ACC112 (cell line): ENCODE results near the gene CORO2A.

Experiments used
- H2AFZ ChIP-seq: fragments of 200-600 bp; sonication (generic); one replicate; pipeline ENCODE4 v1.6.0; 2017; ENCODE audit warnings: antibody characterized with exemption, low read length; ENCODE audit not compliant: unreplicated experiment
- H3K27ac ChIP-seq: fragments of 200-600 bp; sonication (generic); 2 replicates; pipeline ENCODE4 v1.5.1; 2014; ENCODE audit warnings: low read depth, mild to moderate bottlenecking, antibody characterized with exemption, low read length, moderate library complexity
- H3K27me3 ChIP-seq: fragments of 200-600 bp; sonication (generic); 2 replicates; pipeline ENCODE4 v1.6.1; 2014; ENCODE audit warnings: mild to moderate bottlenecking, antibody characterized with exemption, low read length, moderate library complexity, mixed read lengths; ENCODE audit not compliant: insufficient read depth
- H3K36me3 ChIP-seq: fragments of 200-600 bp; sonication (generic); 2 replicates; pipeline ENCODE4 v1.6.1; 2016; ENCODE audit warnings: mild to moderate bottlenecking, antibody characterized with exemption, low read length, moderate library complexity, mixed read lengths; ENCODE audit not compliant: insufficient read depth
- H3K4me1 ChIP-seq: fragments of 200-600 bp; sonication (generic); one replicate; pipeline ENCODE4 v1.6.1; 2016; ENCODE audit warnings: low read length, mixed read lengths; ENCODE audit not compliant: insufficient read depth, unreplicated experiment, control insufficient read depth
- H3K4me3 ChIP-seq: fragments of 200-600 bp; sonication (generic); 2 replicates; pipeline ENCODE4 v1.5.1; 2014; ENCODE audit warnings: mild to moderate bottlenecking, low read depth, low read length
- H3K79me2 ChIP-seq: fragments of 200-600 bp; sonication (generic); one replicate; pipeline ENCODE4 v1.6.0; 2016; ENCODE audit warnings: low read length; ENCODE audit not compliant: control insufficient read depth, unreplicated experiment, insufficient read depth

Gene CORO2A

DNA sequence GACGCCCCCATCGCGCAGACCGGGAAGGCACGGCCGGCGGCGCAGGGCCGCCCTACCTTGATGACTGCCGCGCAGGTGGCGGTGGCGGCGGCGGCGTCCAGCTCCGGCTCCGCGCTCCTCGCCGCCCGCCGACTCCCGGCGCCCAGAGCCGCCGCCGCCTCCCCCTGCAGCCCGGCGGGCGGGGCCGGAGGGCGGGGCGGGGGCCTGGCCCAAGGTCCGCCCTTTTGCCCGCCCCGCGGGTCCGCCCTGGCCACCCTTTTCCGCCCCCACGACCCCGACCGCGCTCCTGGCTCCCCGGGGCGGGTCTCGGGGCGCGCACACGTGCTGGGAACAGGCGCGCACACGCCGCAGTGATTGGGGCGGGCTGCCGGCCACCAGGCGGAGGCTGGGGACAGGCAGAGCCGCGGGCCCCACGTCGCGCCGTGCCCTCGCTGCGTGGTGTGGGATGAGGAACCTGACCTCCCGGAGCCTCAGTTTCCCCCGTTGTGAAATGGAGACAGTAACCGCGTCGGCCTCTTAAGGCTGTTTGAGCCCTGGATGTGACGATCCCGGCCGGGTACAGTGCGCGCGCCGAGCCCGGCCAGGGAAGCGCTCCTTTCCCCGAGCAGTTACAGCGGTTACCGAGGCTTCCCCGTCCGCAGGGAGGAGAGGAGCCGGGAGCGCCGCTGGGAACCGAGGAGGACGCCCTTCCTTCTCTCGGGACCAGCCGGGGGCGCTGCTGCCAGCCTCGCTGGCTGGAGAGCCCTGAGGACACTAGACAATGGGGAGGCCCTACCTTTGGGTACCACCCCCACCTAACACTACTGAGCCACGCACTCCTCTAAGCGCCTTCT lies at the start of gene CORO2A:
TSS of gene CORO2A (minus strand) at position 135 of the 833 bp plus-strand sequence. CDS start 34,977 bp downstream, outside the sequence.
- H3K4me1 ChIP-seq: no peaks in the 10 kb centered on the region
- H3K36me3 ChIP-seq: no peaks in the 10 kb centered on the region
- H3K27me3 ChIP-seq: no peaks in the 10 kb centered on the region
- H3K4me3 ChIP-seq: peak within 1 kb of the TSS; percentile 90
- H2AFZ ChIP-seq: peak within 1 kb of the TSS; percentile 64
- no peaks in the 10 kb centered on the region for H3K79me2 ChIP-seq
- no peak within 1 kb of the TSS; the same call in 1 of the 2 replicates for H3K27ac ChIP-seq

GRCh38 chr9:98241357-98242300 lies 49.2 kb upstream of the CORO2A start:
- Histone ChIP-seq H3K27ac (no peak overlapping the region), H3K79me2 (peaks cover 8% of the 10 kb centered on the region), H3K36me3 (peaks cover 18% of the 10 kb centered on the region), H3K4me3 (no peak overlapping the region), H3K4me1 (no peaks in the 10 kb centered on the region), H3K27me3 (no peaks in the 10 kb centered on the region), H2AFZ (no peak overlapping the region)

GRCh38 chr9:98240475-98240874 lies 48.0 kb upstream of the CORO2A start:
- peaks cover 18% of the 10 kb centered on the region for H3K36me3 ChIP-seq
- no peak overlapping the region for H3K27ac ChIP-seq
- no peak overlapping the region for H2AFZ ChIP-seq
- no peak overlapping the region for H3K4me3 ChIP-seq
- H3K4me1 ChIP-seq: no peaks in the 10 kb centered on the region
- no peaks in the 10 kb centered on the region for H3K27me3 ChIP-seq
- H3K79me2 ChIP-seq: peaks cover 3% of the 10 kb centered on the region

DNA sequence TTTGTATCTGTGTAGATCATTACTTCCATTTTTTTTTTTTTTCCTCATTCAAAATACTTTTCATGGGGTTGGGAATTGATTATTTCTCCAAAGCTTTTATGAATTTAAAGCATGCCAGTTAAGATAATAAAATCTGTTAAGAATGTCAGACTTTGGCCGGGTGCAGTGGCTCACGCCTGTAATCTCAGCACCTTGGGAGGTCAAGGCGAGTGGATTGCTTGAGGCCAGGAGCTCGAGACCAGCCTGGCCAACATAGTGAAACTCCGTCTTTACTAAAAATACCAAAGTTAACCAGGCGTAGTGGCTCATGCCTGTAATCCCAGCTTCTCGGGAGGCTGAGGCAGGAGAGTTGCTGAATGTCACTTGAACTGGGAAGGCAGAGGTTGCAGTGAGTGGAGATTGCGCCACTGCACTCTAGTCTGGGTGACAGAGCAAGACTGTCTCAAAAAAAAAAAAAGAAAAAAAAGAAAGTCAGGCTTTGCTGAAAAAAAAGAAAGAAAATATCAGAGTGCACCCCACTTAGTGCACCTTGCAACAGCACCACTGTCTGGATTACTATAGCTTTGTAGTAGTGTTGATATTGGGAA lies 44.6 kb upstream of the CORO2A start:
- no peak overlapping the region for H3K27ac ChIP-seq
- H3K4me3 ChIP-seq: no peak overlapping the region
- peaks cover 27% of the 10 kb centered on the region for H3K36me3 ChIP-seq
- H3K4me1 ChIP-seq: peaks cover 5% of the 10 kb centered on the region
- H3K79me2 ChIP-seq: peaks cover 3% of the 10 kb centered on the region
- H2AFZ ChIP-seq: no peak overlapping the region
- no peaks in the 10 kb centered on the region for H3K27me3 ChIP-seq

DNA sequence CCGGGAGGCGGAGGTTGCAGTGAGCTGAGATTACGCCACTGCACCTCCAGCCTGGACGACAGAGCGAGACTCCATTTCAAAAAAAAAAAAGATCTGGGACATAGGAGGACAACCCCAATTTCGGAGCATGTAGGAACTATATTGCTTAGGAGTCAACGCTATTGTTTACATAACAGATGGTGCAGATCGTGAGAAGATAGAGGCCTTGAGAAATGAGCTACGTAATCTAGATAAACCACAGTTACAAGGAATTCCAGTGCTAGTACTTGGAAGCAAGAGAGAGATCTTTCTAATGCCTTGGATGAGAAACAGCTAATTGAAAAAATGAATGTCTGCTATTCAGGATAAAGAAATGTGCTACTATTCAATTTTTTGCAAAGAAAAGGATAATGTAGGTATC lies 42.7 kb upstream of the CORO2A start:
- Histone ChIP-seq H3K36me3 (peaks cover 23% of the 10 kb centered on the region), H3K79me2 (no peaks in the 10 kb centered on the region)

GRCh38 chr9:98234245-98234825 lies 41.9 kb upstream of the CORO2A start:
- H3K27ac ChIP-seq: no peak overlapping the region

More for the DNA sequence above, 42.7 kb upstream of the CORO2A start:
- peaks cover 12% of the 10 kb centered on the region for H3K4me1 ChIP-seq
- H2AFZ ChIP-seq: no peak overlapping the region
- no peak overlapping the region for H3K27ac ChIP-seq
- no peaks in the 10 kb centered on the region for H3K27me3 ChIP-seq
- H3K4me3 ChIP-seq: no peak overlapping the region

GRCh38 chr9:98232926-98233325 lies 40.5 kb upstream of the CORO2A start:
- H3K79me2 ChIP-seq: no peaks in the 10 kb centered on the region
- H3K27ac ChIP-seq: peak overlapping the region; percentile 37
- no peak overlapping the region for H3K4me3 ChIP-seq
- H3K4me1 ChIP-seq: peaks cover 20% of the 10 kb centered on the region
- H2AFZ ChIP-seq: no peak overlapping the region
- H3K36me3 ChIP-seq: peaks cover 39% of the 10 kb centered on the region
- H3K27me3 ChIP-seq: no peaks in the 10 kb centered on the region

More at GRCh38 chr9:98234245-98234825, 41.9 kb upstream of the CORO2A start:
- H3K27me3 ChIP-seq: no peaks in the 10 kb centered on the region
- H3K79me2 ChIP-seq: no peaks in the 10 kb centered on the region
- H3K4me3 ChIP-seq: no peak overlapping the region
- H2AFZ ChIP-seq: no peak overlapping the region
- peaks cover 30% of the 10 kb centered on the region for H3K36me3 ChIP-seq
- peaks cover 12% of the 10 kb centered on the region for H3K4me1 ChIP-seq

DNA sequence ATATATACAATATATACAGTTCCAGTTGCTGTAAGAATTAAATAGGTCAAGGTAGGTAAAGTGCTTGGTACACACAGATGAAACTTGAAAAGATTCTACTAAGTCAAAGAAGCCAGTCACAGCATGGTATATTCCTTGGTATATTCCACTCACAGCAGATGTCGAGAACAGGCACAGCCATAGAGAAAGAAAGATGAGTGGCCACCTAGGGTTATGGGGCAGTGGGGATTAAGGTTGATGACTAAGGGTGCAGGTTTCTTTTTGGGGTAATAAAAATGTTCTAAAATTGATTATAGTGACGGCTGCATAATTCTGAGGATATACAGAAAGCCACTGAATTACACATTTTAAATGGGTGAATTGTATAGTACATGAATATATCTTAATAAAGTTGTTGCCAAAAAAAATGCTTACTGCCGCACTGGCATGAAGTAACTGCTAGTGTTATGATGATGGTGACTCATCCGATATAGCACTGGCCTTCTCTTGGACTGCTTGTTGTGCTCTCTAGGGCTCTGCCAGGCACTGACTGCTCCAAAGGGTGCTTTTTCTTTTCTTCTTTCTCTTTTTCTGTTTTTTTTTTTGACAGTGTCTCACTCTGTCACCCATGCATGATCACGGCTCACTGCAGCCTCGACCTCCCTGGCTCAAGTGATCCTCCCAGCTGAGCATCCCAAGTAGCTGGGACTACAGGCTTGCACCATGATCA lies 39.5 kb upstream of the CORO2A start:
- Histone ChIP-seq H3K27me3 (no peaks in the 10 kb centered on the region), H3K4me1 (peaks cover 24% of the 10 kb centered on the region), H3K4me3 (no peak overlapping the region; the same call in 1 of the 2 replicates), H2AFZ (no peak overlapping the region), H3K79me2 (no peaks in the 10 kb centered on the region), H3K27ac (peak overlapping the region; percentile 51), H3K36me3 (peaks cover 42% of the 10 kb centered on the region)

GRCh38 chr9:98230789-98231188 lies 38.4 kb upstream of the CORO2A start:
- H3K27ac ChIP-seq: no peak overlapping the region
- no peak overlapping the region for H2AFZ ChIP-seq

More at GRCh38 chr9:98230789-98231188, 38.4 kb upstream of the CORO2A start:
- Histone ChIP-seq H3K4me1 (peaks cover 35% of the 10 kb centered on the region), H3K4me3 (no peak overlapping the region), H3K27me3 (no peaks in the 10 kb centered on the region), H3K79me2 (no peaks in the 10 kb centered on the region), H3K36me3 (peaks cover 51% of the 10 kb centered on the region)
